Femur (tissue), 1 donor: ENCODE measurements around the gene HLA-B.

Experiments used
- DNase-seq: peaks from one replicate; pipeline ENCODE4 v3.0.0-alpha.2; 2017

HLA-B gene

GRCh38 chr6:31351401-31352309 is 5.3 kb downstream of the HLA-B start:
- DNase-seq, result no peak

GRCh38 chr6:31351033-31351380 is 6.0 kb downstream of the HLA-B start:
- no peak for DNase-seq

- DNase-seq, result no peak
Observed at GRCh38 chr6:31350196-31351032, 6.6 kb downstream of the HLA-B start.

GRCh38 chr6:31349301-31349700 is 7.7 kb downstream of the HLA-B start:
- no peak for DNase-seq

- DNase-seq, result no peak
Observed at GRCh38 chr6:31345026-31345730, 11.8 kb downstream of the HLA-B start.

GRCh38 chr6:31340228-31340627 is 16.8 kb downstream of the HLA-B start:
- no peak for DNase-seq

- no peak for DNase-seq
Observed at GRCh38 chr6:31339210-31339609, 17.8 kb downstream of the HLA-B start.

GRCh38 chr6:31336896-31337496 is 20.0 kb downstream of the HLA-B start:
- no peak for DNase-seq

- no peak for DNase-seq
Observed at GRCh38 chr6:31332637-31333602, 24.1 kb downstream of the HLA-B start.

- DNase-seq, result no peak
Observed at GRCh38 chr6:31328355-31328960, 28.5 kb downstream of the HLA-B start.

GRCh38 chr6:31321820-31322219 is 35.2 kb downstream of the HLA-B start:
- DNase-seq, result no peak

- DNase-seq, result no peak
Observed at GRCh38 chr6:31321005-31321707, 35.8 kb downstream of the HLA-B start.

- no peak for DNase-seq
Observed at GRCh38 chr6:31317036-31317435, 39.9 kb downstream of the HLA-B start.

- no peak for DNase-seq
Observed at GRCh38 chr6:31309641-31310040, 47.3 kb downstream of the HLA-B start.

- no peak for DNase-seq
Observed at GRCh38 chr6:31308845-31309175, 48.2 kb downstream of the HLA-B start.

- no peak for DNase-seq
Observed at GRCh38 chr6:31308050-31308844, 48.7 kb downstream of the HLA-B start.

GRCh38 chr6:31307669-31308049 is 49.3 kb downstream of the HLA-B start:
- no peak for DNase-seq

- no peak for DNase-seq
Observed at GRCh38 chr6:31305703-31306219, 51.2 kb downstream of the HLA-B start.

GRCh38 chr6:31304683-31305082 is 52.3 kb downstream of the HLA-B start:
- no peak for DNase-seq
